Measurements from ENCODE around the gene VWA5B2.

DNA sequence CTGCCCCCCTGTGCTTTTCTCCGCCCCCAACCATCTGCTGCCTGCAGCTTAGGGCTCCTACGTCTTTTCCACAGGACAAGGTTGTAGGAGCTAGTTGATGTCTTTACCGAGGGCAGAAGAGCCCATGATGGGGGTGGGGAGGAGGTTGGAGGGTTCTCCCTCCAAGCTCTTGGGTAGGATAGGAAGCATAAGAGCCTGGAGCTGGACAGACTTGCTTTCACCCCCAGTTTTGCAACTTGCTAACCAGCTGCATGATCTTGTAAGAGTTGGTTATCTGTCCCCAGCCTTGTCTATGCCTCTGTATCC is 42.5 kb upstream of the VWA5B2 start:
- TF ChIP-seq, protein P1, sequence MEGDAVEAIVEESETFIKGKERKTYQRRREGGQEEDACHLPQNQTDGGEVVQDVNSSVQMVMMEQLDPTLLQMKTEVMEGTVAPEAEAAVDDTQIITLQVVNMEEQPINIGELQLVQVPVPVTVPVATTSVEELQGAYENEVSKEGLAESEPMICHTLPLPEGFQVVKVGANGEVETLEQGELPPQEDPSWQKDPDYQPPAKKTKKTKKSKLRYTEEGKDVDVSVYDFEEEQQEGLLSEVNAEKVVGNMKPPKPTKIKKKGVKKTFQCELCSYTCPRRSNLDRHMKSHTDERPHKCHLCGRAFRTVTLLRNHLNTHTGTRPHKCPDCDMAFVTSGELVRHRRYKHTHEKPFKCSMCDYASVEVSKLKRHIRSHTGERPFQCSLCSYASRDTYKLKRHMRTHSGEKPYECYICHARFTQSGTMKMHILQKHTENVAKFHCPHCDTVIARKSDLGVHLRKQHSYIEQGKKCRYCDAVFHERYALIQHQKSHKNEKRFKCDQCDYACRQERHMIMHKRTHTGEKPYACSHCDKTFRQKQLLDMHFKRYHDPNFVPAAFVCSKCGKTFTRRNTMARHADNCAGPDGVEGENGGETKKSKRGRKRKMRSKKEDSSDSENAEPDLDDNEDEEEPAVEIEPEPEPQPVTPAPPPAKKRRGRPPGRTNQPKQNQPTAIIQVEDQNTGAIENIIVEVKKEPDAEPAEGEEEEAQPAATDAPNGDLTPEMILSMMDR (IDR thresholded peaks at IDR 0.05 in 4 of 5, conservative IDR thresholded peaks at IDR 0.05 in 1 of 5) = no peak
- no peak for TF ChIP-seq POLR2A (IDR thresholded peaks at IDR 0.05)

Measured in gastrocnemius medialis (tissue), 4 donors.